ENCODE measurements around the gene COL25A1. TPM values are rescaled to one million over a fixed set of nuclear protein-coding genes. Genes with fewer than 3 reads are reported as not detected.

The COL25A1 gene
- total and polyA plus RNA-seq, 4 donors = 0.61 to 4.4 (median 2.1) TPM

DNA sequence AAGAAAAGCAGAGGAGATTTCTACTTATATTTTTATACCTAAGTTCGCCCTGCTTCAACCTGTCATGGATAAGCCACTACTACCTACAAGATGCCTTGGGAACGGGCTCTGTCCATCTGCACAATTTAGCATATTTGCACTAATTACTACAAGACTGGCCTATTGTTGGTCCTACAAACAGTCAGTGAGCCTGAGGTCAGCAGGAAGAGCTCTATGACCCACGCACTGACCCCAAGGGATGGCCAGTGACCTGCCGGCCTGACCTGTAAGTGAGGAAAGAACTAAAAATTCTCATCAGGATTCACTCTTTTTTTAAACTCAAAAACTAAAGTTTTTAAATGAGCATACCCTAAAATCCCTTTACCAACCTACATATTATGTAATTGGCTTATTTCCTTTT lies 142.0 kb downstream of the COL25A1 start:
- Histone ChIP-seq H3K4me3 (ENCODE audit: low read depth in 1 of 3, low read length in 3 of 3) (no peak overlapping the region), H3K27me3 (ENCODE audit: control insufficient read depth in 4 of 4, insufficient read depth in 4 of 4, low read length in 3 of 4) (peaks cover 0 to 2% (median 0%) of the 10 kb centered on the region in 4 donors), H3K27ac (ENCODE audit: low read depth in 1 of 2, low read length in 2 of 2) (no peak overlapping the region), H3K36me3 (ENCODE audit: control insufficient read depth in 4 of 4, insufficient read depth in 3 of 4, low read depth in 1 of 4, low read length in 3 of 4) (no peaks in the 10 kb centered on the region), H3K9ac (ENCODE audit: low read depth in 1 of 2, low read length in 2 of 2) (no peak overlapping the region), H3K9me3 (ENCODE audit: control insufficient read depth in 4 of 4, low read length in 3 of 4) (no peaks in the 10 kb centered on the region), H3K4me1 (ENCODE audit: control insufficient read depth in 4 of 4, insufficient read depth in 4 of 4, low read length in 3 of 4) (no peaks in the 10 kb centered on the region)
- DNase-seq (ENCODE audit: low spot score) = no peak
- TF ChIP-seq, protein P1, sequence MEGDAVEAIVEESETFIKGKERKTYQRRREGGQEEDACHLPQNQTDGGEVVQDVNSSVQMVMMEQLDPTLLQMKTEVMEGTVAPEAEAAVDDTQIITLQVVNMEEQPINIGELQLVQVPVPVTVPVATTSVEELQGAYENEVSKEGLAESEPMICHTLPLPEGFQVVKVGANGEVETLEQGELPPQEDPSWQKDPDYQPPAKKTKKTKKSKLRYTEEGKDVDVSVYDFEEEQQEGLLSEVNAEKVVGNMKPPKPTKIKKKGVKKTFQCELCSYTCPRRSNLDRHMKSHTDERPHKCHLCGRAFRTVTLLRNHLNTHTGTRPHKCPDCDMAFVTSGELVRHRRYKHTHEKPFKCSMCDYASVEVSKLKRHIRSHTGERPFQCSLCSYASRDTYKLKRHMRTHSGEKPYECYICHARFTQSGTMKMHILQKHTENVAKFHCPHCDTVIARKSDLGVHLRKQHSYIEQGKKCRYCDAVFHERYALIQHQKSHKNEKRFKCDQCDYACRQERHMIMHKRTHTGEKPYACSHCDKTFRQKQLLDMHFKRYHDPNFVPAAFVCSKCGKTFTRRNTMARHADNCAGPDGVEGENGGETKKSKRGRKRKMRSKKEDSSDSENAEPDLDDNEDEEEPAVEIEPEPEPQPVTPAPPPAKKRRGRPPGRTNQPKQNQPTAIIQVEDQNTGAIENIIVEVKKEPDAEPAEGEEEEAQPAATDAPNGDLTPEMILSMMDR (IDR thresholded peaks at IDR 0.05; ENCODE audit: low read depth, low read length, missing input control) = no peak
- TF ChIP-seq ZBTB33 (IDR thresholded peaks at IDR 0.05) (no peak), YY1 (IDR thresholded peaks at IDR 0.05) (no peak), HNF4A (conservative IDR thresholded peaks at IDR 0.05) (no peak), FOXA1 (IDR thresholded peaks at IDR 0.05) (no peak), RXRA (IDR thresholded peaks at IDR 0.05) (peak; percentile 24 to 31), TAF1 (conservative IDR thresholded peaks at IDR 0.05) (no peak), JUND (IDR thresholded peaks at IDR 0.05) (no peak), RAD21 (IDR thresholded peaks at IDR 0.05) (no peak), HNF4G (IDR thresholded peaks at IDR 0.05) (no peak), FOXA2 (IDR thresholded peaks at IDR 0.05) (no peak), NR2F2 (IDR thresholded peaks at IDR 0.05) (peak; percentile 79), EGR1 (IDR thresholded peaks at IDR 0.05; ENCODE audit: low read depth in 2 of 2) (no peak)
- TF ChIP-seq, protein P2, sequence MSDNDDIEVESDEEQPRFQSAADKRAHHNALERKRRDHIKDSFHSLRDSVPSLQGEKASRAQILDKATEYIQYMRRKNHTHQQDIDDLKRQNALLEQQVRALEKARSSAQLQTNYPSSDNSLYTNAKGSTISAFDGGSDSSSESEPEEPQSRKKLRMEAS (IDR thresholded peaks at IDR 0.05) = no peak
- TF ChIP-seq, protein P3, sequence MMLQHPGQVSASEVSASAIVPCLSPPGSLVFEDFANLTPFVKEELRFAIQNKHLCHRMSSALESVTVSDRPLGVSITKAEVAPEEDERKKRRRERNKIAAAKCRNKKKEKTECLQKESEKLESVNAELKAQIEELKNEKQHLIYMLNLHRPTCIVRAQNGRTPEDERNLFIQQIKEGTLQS (IDR thresholded peaks at IDR 0.05) = no peak
- TF ChIP-seq, protein P4, sequence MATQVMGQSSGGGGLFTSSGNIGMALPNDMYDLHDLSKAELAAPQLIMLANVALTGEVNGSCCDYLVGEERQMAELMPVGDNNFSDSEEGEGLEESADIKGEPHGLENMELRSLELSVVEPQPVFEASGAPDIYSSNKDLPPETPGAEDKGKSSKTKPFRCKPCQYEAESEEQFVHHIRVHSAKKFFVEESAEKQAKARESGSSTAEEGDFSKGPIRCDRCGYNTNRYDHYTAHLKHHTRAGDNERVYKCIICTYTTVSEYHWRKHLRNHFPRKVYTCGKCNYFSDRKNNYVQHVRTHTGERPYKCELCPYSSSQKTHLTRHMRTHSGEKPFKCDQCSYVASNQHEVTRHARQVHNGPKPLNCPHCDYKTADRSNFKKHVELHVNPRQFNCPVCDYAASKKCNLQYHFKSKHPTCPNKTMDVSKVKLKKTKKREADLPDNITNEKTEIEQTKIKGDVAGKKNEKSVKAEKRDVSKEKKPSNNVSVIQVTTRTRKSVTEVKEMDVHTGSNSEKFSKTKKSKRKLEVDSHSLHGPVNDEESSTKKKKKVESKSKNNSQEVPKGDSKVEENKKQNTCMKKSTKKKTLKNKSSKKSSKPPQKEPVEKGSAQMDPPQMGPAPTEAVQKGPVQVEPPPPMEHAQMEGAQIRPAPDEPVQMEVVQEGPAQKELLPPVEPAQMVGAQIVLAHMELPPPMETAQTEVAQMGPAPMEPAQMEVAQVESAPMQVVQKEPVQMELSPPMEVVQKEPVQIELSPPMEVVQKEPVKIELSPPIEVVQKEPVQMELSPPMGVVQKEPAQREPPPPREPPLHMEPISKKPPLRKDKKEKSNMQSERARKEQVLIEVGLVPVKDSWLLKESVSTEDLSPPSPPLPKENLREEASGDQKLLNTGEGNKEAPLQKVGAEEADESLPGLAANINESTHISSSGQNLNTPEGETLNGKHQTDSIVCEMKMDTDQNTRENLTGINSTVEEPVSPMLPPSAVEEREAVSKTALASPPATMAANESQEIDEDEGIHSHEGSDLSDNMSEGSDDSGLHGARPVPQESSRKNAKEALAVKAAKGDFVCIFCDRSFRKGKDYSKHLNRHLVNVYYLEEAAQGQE (IDR thresholded peaks at IDR 0.05) = no peak
- 53% methylated on average over 4 of the region's 4 CpGs for WGBS

- WGBS = 81% methylated on average over 7 of the region's 7 CpGs
- Histone ChIP-seq H3K36me3 (ENCODE audit: control insufficient read depth in 4 of 4, insufficient read depth in 3 of 4, low read depth in 1 of 4, low read length in 3 of 4) (no peaks in the 10 kb centered on the region), H3K9me3 (ENCODE audit: control insufficient read depth in 4 of 4, low read length in 3 of 4) (no peaks in the 10 kb centered on the region), H3K4me3 (ENCODE audit: low read depth in 1 of 3, low read length in 3 of 3) (no peak overlapping the region), H3K27me3 (ENCODE audit: control insufficient read depth in 4 of 4, insufficient read depth in 4 of 4, low read length in 3 of 4) (peaks cover 0 to 2% (median 0%) of the 10 kb centered on the region in 4 donors), H3K27ac (ENCODE audit: low read depth in 1 of 2, low read length in 2 of 2) (no peak overlapping the region), H3K9ac (ENCODE audit: low read depth in 1 of 2, low read length in 2 of 2) (no peak overlapping the region), H3K4me1 (ENCODE audit: control insufficient read depth in 4 of 4, insufficient read depth in 4 of 4, low read length in 3 of 4) (no peaks in the 10 kb centered on the region)
- DNase-seq (ENCODE audit: low spot score) = no peak
- TF ChIP-seq GABPA (IDR thresholded peaks at IDR 0.05 in 1 of 2, conservative IDR thresholded peaks at IDR 0.05 in 1 of 2) (no peak), JUND (IDR thresholded peaks at IDR 0.05) (no peak), SP1 (IDR thresholded peaks at IDR 0.05) (no peak), RXRA (IDR thresholded peaks at IDR 0.05) (no peak), ZBTB33 (IDR thresholded peaks at IDR 0.05) (no peak), YY1 (IDR thresholded peaks at IDR 0.05) (no peak), HNF4A (conservative IDR thresholded peaks at IDR 0.05) (no peak)
- TF ChIP-seq, protein P1 (IDR thresholded peaks at IDR 0.05; ENCODE audit: low read depth, low read length, missing input control) = no peak
- TF ChIP-seq, protein P2 (IDR thresholded peaks at IDR 0.05) = no peak
- TF ChIP-seq, protein P3 (IDR thresholded peaks at IDR 0.05) = no peak
These were observed 144.8 kb downstream of the COL25A1 start for GRCh38 chr4:109157696-109158095.
